IMR-90 (cell line): ENCODE results near the gene MADD. TPM values are rescaled to one million over a fixed set of nuclear protein-coding genes. Genes with fewer than 3 reads are reported as not detected.

Source experiments
- ATAC-seq: fragments of 200-7000 bp; cut with Tn5 transposase; 2 replicates; pipeline ENCODE4 v1.9.1; 2020; ENCODE audit warnings: low read depth, mild to moderate bottlenecking, moderate library complexity
- BruUV-seq: library from RNA; stranded (reverse); fragments of 400-500 nt; replicated peaks from 2 replicates; lab custom pipeline; 2021; lab: Mats Ljungman, UMichigan
- CTCF ChIA-PET: fragments of 300-600 bp; formaldehyde crosslinking; extraction: SDS; loops from one replicate; lab custom pipeline; 2021; ENCODE audit warnings: antibody characterized with exemption; lab: Yijun Ruan, JAX
- POLR2A ChIA-PET: fragments of 300-600 bp; sonication (Branson Sonifier 250); formaldehyde crosslinking; loops from one replicate; lab custom pipeline; 2022; ENCODE audit warnings: antibody characterized with exemption; ENCODE audit not compliant: unreplicated experiment; lab: Charles Lee
- DNase-seq: peaks from one replicate; pipeline ENCODE4 v3.0.0; 2013
- H2AFZ ChIP-seq: replicated peaks from 2 replicates; pipeline ENCODE3; 2013; ENCODE audit warnings: low read length, mild to moderate bottlenecking; ENCODE audit not compliant: poor library complexity
- H2AK5ac ChIP-seq: 2 replicates; pipeline ENCODE4 v1.6.1; 2013; ENCODE audit warnings: low read depth, low read length, inconsistent platforms
- H2AK9ac ChIP-seq: replicated peaks from 2 replicates; pipeline ENCODE3; 2013; ENCODE audit warnings: mild to moderate bottlenecking, low read depth, low read length, moderate library complexity; ENCODE audit not compliant: poor library complexity
- H2BK120ac ChIP-seq: 2 replicates; pipeline ENCODE4 v1.6.1; 2013; ENCODE audit warnings: low read depth, low read length, inconsistent platforms
- H2BK15ac ChIP-seq: 3 replicates; pipeline ENCODE4 v1.6.1; 2013; ENCODE audit warnings: low read depth, low read length, inconsistent platforms
- H2BK20ac ChIP-seq: 2 replicates; pipeline ENCODE4 v1.6.1; 2013; ENCODE audit warnings: low read depth, mild to moderate bottlenecking, inconsistent platforms, low read length, moderate library complexity
- H2BK5ac ChIP-seq: 2 replicates; pipeline ENCODE4 v1.6.1; 2013; ENCODE audit warnings: mild to moderate bottlenecking, low read depth, low read length, inconsistent platforms; ENCODE audit not compliant: poor library complexity, severe bottlenecking
- H3K14ac ChIP-seq: replicated peaks from 2 replicates; pipeline ENCODE4 v1.6.1; 2013; ENCODE audit warnings: low read depth, low read length, inconsistent platforms
- H3K18ac ChIP-seq: 2 replicates; pipeline ENCODE4 v1.6.1; 2013; ENCODE audit warnings: low read depth, low read length, control low read depth
- H3K23ac ChIP-seq: 2 replicates; pipeline ENCODE4 v1.6.1; 2013; ENCODE audit warnings: low read depth, low read length, inconsistent platforms
- H3K27ac ChIP-seq: 2 replicates; pipeline ENCODE4 v1.5.1; 2013; ENCODE audit warnings: mild to moderate bottlenecking, control low read depth, low read length; ENCODE audit not compliant: insufficient read depth
- H3K27me3 ChIP-seq: 2 replicates; pipeline ENCODE4 v1.6.1; 2013; ENCODE audit warnings: low read length; ENCODE audit not compliant: control insufficient read depth, insufficient read depth
- H3K36me3 ChIP-seq: 2 replicates; pipeline ENCODE4 v1.6.1; 2013; ENCODE audit warnings: low read length, mixed read lengths; ENCODE audit not compliant: control insufficient read depth, insufficient read depth
- H3K4ac ChIP-seq: 2 replicates; pipeline ENCODE4 v1.6.1; 2013; ENCODE audit warnings: low read depth, low read length, inconsistent platforms
- H3K4me1 ChIP-seq: 2 replicates; pipeline ENCODE4 v1.6.1; 2013; ENCODE audit warnings: low read length, mixed read lengths; ENCODE audit not compliant: control insufficient read depth, insufficient read depth
- H3K4me2 ChIP-seq: 2 replicates; pipeline ENCODE4 v1.6.1; 2013; ENCODE audit warnings: low read depth, mild to moderate bottlenecking, control low read depth, low read length, moderate library complexity
- H3K4me3 ChIP-seq: 2 replicates; pipeline ENCODE4 v1.5.1; 2013; ENCODE audit warnings: low read depth, mild to moderate bottlenecking, control low read depth, low read length, moderate library complexity; ENCODE audit not compliant: insufficient read depth
- H3K56ac ChIP-seq: 2 replicates; pipeline ENCODE4 v1.6.1; 2013; ENCODE audit warnings: low read length, inconsistent platforms; ENCODE audit not compliant: insufficient read depth; ENCODE audit errors: extremely low read depth
- H3K79me1 ChIP-seq, 2 experiments: 2 replicates each; pipeline ENCODE4 v1.6.1; 2013; ENCODE audit warnings: low read length in 2 of 2, inconsistent platforms in 1 of 2, low read depth in 1 of 2
- H3K9ac ChIP-seq: 2 replicates; pipeline ENCODE4 v1.6.1; 2013; ENCODE audit warnings: low read depth, low read length, control low read depth
- H3K9me1 ChIP-seq: 2 replicates; pipeline ENCODE4 v1.6.1; 2013; ENCODE audit warnings: low read length, inconsistent platforms; ENCODE audit not compliant: insufficient read depth
- H3K9me3 ChIP-seq: 2 replicates; pipeline ENCODE4 v1.6.1; 2013; ENCODE audit warnings: low read length; ENCODE audit not compliant: control insufficient read depth, insufficient read depth
- H4K20me1 ChIP-seq: 2 replicates; pipeline ENCODE4 v1.6.1; 2013; ENCODE audit warnings: low read length, inconsistent platforms; ENCODE audit not compliant: insufficient read depth
- H4K5ac ChIP-seq: 2 replicates; pipeline ENCODE4 v1.6.1; 2013; ENCODE audit warnings: mild to moderate bottlenecking, low read depth, low read length, control low read depth
- H4K8ac ChIP-seq, 2 experiments: 2 replicates each; pipeline ENCODE4 v1.6.1; 2013; ENCODE audit warnings: low read depth in 2 of 2, low read length in 2 of 2, control low read depth in 1 of 2, inconsistent platforms in 1 of 2
- H4K91ac ChIP-seq: 2 replicates; pipeline ENCODE4 v1.6.1; 2013; ENCODE audit warnings: low read depth, low read length, inconsistent platforms; ENCODE audit not compliant: insufficient read depth
- BHLHE40 ChIP-seq: fragments of 150-350 bp; IDR thresholded peaks from 2 replicates; pipeline ENCODE4 v1.6.1; 2016; ENCODE audit warnings: mild to moderate bottlenecking, low read depth, low read length
- CEBPB ChIP-seq: IDR thresholded peaks from 2 replicates; pipeline ENCODE4 v1.6.1; 2012; ENCODE audit warnings: low read depth, low read length, improper control_type of control experiment
- MAFK ChIP-seq: IDR thresholded peaks from 2 replicates; pipeline ENCODE4 v1.6.1; 2012; ENCODE audit warnings: low read depth, low read length, improper control_type of control experiment
- WGBS, 2 experiments: methylation state at CpG; one replicate each; pipeline versions ENCODE4 v1.1.5 to v1.1.7; 2013; ENCODE audit warnings: missing lambda C conversion rate in 2 of 2; ENCODE audit not compliant: insufficient read length in 1 of 2; ENCODE audit errors: extremely low coverage in 2 of 2; 5-methylcytosine and 5-hydroxymethylcytosine counted together
- dilution Hi-C: fragments of 300-500 bp; cut with HindIII; formaldehyde crosslinking; loops from one replicate; pipeline ENCODE4 v1.14.3; 2018; ENCODE audit warnings: low sequenced_read_pairs; ENCODE audit not compliant: unreplicated experiment
- in situ Hi-C: fragments of 300-500 bp; cut with MboI; formaldehyde crosslinking; loops from 3 replicates; pipeline ENCODE4 v1.14.3; 2019; ENCODE audit warnings: low sequenced_read_pairs, inconsistent platforms, mixed read lengths
- intact Hi-C: fragments of 100-400 bp; cut with micrococcal nuclease; formaldehyde crosslinking; loops from 2 replicates; pipeline ENCODE4 v1.10.0; 2022
- polyA plus RNA-seq, 3 experiments: library from polyadenylated mRNA; depleted of rRNA; stranded (reverse); fragments of >200 nt; gene quantifications; 2 replicates each; pipeline ENCODE4 v1.2.3, GENCODE V29; 2012; ENCODE audit warnings: low replicate concordance in 1 of 3
- total RNA-seq: library from RNA; depleted of rRNA; stranded (reverse); fragments of >200 nt; gene quantifications from 2 replicates; pipeline ENCODE4 v1.2.3, GENCODE V29; 2012
- TF ChIP-seq, protein P1 (sequence below): fragments of 150-350 bp; IDR thresholded peaks from 2 replicates; pipeline ENCODE4 v1.6.1; 2016; ENCODE audit warnings: low read depth, mild to moderate bottlenecking, low read length, moderate library complexity, borderline replicate concordance

MADD gene
- total and polyA plus RNA-seq, 2 of the 4 experiments (the other 2 are of a cell fraction): 13.3 to 16.4 TPM

- ChIA-PET POLR2A (no interaction called here), CTCF (no interaction called here)
- no peak overlapping the region for H2AK9ac ChIP-seq
- no peak overlapping the region for H4K8ac ChIP-seq
- H3K36me3 ChIP-seq: peaks cover 75% of the 10 kb centered on the region
- no peak overlapping the region for H3K18ac ChIP-seq
- 100% methylated on average over 5 of the region's 13 CpGs; no CpG with 5 or more reads in 1 of the 2 experiments for WGBS, 2 experiments
- no peaks in the 10 kb centered on the region for H4K20me1 ChIP-seq
- no peak overlapping the region for H3K9ac ChIP-seq
- no TSS peak for BruUV-seq
- H2BK120ac ChIP-seq: no peak overlapping the region
- H2AK5ac ChIP-seq: no peak overlapping the region
- H4K91ac ChIP-seq: no peak overlapping the region
- no peak overlapping the region for H3K4ac ChIP-seq
- no peak overlapping the region for H4K5ac ChIP-seq
- intact Hi-C loops (no loop called here), in situ Hi-C loops (no loop called here), dilution Hi-C loops (no loop called here)
- H3K79me1 ChIP-seq: 0 out of 4 replicates have a peak, but pooled peaks cover 0 to 2% of the 10 kb centered on the region in 2 experiments
- H3K4me2 ChIP-seq: no peak overlapping the region
- H3K4me3 ChIP-seq: no peak overlapping the region
- H3K23ac ChIP-seq: no peak overlapping the region
- no peak overlapping the region for H3K56ac ChIP-seq
- no peak overlapping the region for H2BK5ac ChIP-seq
- H2AFZ ChIP-seq: no peak overlapping the region
- no peak overlapping the region for H2BK15ac ChIP-seq
- H3K4me1 ChIP-seq: no peaks in the 10 kb centered on the region
- H3K9me3 ChIP-seq: no peaks in the 10 kb centered on the region
- ATAC-seq (no peak), DNase-seq (no peak)
- no peak overlapping the region for H3K14ac ChIP-seq
- TF ChIP-seq, protein P1, sequence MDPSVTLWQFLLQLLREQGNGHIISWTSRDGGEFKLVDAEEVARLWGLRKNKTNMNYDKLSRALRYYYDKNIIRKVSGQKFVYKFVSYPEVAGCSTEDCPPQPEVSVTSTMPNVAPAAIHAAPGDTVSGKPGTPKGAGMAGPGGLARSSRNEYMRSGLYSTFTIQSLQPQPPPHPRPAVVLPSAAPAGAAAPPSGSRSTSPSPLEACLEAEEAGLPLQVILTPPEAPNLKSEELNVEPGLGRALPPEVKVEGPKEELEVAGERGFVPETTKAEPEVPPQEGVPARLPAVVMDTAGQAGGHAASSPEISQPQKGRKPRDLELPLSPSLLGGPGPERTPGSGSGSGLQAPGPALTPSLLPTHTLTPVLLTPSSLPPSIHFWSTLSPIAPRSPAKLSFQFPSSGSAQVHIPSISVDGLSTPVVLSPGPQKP: no peak
- TF ChIP-seq CEBPB (no peak), MAFK (no peak), BHLHE40 (no peak)
- no peaks in the 10 kb centered on the region for H3K27me3 ChIP-seq
- H3K9me1 ChIP-seq: peaks cover 5% of the 10 kb centered on the region; the same call in 1 of the 2 replicates
- H3K27ac ChIP-seq: no peak overlapping the region
- no peak overlapping the region for H2BK20ac ChIP-seq
These were observed 16.2 kb downstream of the MADD start for GRCh38 chr11:47285969-47286770.
